ENCODE data around the gene OXGR1. TPM values are rescaled to one million over a fixed set of nuclear protein-coding genes. Genes with fewer than 3 reads are reported as not detected.

Gene OXGR1
- total and polyA plus RNA-seq, 2 of the 8 experiments (the other 6 are each of a cell fraction or from before 2014, with no cell fraction given): 0.34 to 1.8 TPM

DNA sequence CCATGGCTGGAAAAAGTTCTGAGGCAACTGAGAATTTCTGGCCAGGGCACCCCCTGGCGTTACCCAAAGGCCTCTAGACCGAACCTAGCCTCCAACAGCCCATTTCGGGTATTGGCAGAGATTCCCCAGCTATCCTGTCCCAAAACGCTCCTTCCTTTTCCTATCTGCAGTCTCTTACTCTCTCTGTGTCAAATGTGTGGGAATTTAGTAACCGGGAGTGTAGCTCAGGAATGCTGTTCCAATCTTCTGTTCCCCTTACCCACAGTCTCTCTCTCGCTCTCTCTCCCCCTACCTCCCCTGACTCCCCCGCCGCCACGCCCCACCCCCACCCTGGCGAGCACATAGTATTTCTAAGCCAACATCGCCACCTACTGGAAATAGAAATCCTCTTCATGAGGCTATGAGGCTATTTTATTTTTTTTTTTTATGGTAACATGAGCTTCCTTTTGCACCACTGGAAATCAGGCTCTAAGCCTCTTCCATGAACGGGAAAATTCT lies 27.0 kb downstream of the OXGR1 start (continued):
- TF ChIP-seq RBBP5 (IDR thresholded peaks at IDR 0.05; ENCODE audit: borderline replicate concordance, low read depth, low read length): no peak
